A549 (cell line): ENCODE measurements around the gene NPAS1. TPM values are rescaled to one million over a fixed set of nuclear protein-coding genes. Genes with fewer than 3 reads are reported as not detected.
"Not testable (repeated sequence)": the region's sequence is repeated elsewhere in the genome, so short reads cannot be mapped to it uniquely, and the experiment has no call there.

ENCODE experiments used
- ATAC-seq, 2 experiments: fragments of 200-7000 bp in 1 of 2; fragments of >200 bp in 1 of 2; cut with Nextera tagmentation in 1 of 2; cut with Tn5 transposase in 1 of 2; 3 replicates each; pipeline versions ENCODE4 v1.8.0 to v1.9.1; 2018 to 2020; ENCODE audit warnings: mild to moderate bottlenecking in 1 of 2, moderate library complexity in 1 of 2
- CTCF ChIA-PET: fragments of 300-600 bp; sonication (Branson Sonifier 250); formaldehyde crosslinking; extraction: SDS; loops from one replicate; lab custom pipeline; 2021; ENCODE audit warnings: antibody characterized with exemption, inconsistent platforms; lab: Yijun Ruan, JAX
- POLR2A ChIA-PET: fragments of 350-600 bp; formaldehyde crosslinking; extraction: SDS; loops from one replicate; lab custom pipeline; 2021; ENCODE audit warnings: antibody characterized with exemption, inconsistent platforms; lab: Yijun Ruan, JAX
- DNase-seq, 2 experiments: peaks; one replicate each; pipeline versions ENCODE4 v3.0.0 to v3.0.0-alpha.2; 2011 to 2016; ENCODE audit warnings: low read depth in 1 of 2, low spot score in 1 of 2
- FAIRE-seq: peaks from 2 replicates; lab custom pipeline; 2011; peaks lifted over from hg19 to GRCh38; lab: Jason Lieb, UNC
- H3K27ac ChIP-seq, 2 experiments: fragments of >200 bp; sonication (Bioruptor Twin); formaldehyde crosslinking; 3 replicates each; pipeline ENCODE4 v1.5.1; 2016 to 2017
- H3K4me1 ChIP-seq: fragments of >200 bp; sonication (Bioruptor Twin); formaldehyde crosslinking; 3 replicates; pipeline ENCODE4 v1.6.1; 2016
- H3K4me2 ChIP-seq: fragments of >200 bp; sonication (Bioruptor Twin); formaldehyde crosslinking; 3 replicates; pipeline ENCODE4 v1.6.1; 2016
- H3K4me3 ChIP-seq: fragments of >200 bp; sonication (Bioruptor Twin); formaldehyde crosslinking; 3 replicates; pipeline ENCODE4 v1.5.1; 2016
- H3K9me3 ChIP-seq: fragments of >200 bp; sonication (Bioruptor Twin); formaldehyde crosslinking; 3 replicates; pipeline ENCODE4 v1.6.1; 2016
- CHD2 ChIP-seq: fragments of 150-350 bp; IDR thresholded peaks from 2 replicates; pipeline ENCODE4 v1.6.1; 2014; ENCODE audit warnings: low read length; ENCODE audit not compliant: partially characterized antibody
- ESRRA ChIP-seq: fragments of 150-350 bp; IDR thresholded peaks from 2 replicates; pipeline ENCODE4 v1.6.1; 2014; ENCODE audit warnings: mild to moderate bottlenecking, low read length, borderline replicate concordance
- FOXS1 ChIP-seq: fragments of 250-450 bp; sonication (Bioruptor Pico); IDR thresholded peaks from 2 replicates; pipeline ENCODE4 v1.5.0; 2020; ENCODE audit warnings: mild to moderate bottlenecking, moderate library complexity
- HOXB13 ChIP-seq: fragments of 250-450 bp; sonication (Bioruptor Pico); IDR thresholded peaks from 2 replicates; pipeline ENCODE4 v1.5.0; 2020; ENCODE audit warnings: low read depth, mild to moderate bottlenecking, moderate library complexity
- HOXB5 ChIP-seq: fragments of 250-450 bp; sonication (Bioruptor Pico); IDR thresholded peaks from 2 replicates; pipeline ENCODE4 v1.5.0; 2020; ENCODE audit warnings: mild to moderate bottlenecking, moderate library complexity
- KDM5A ChIP-seq: fragments of 200-600 bp; sonication (generic); IDR thresholded peaks from 2 replicates; pipeline ENCODE4 v1.6.1; 2016; ENCODE audit warnings: antibody characterized with exemption, mild to moderate bottlenecking
- MAZ ChIP-seq: fragments of 150-350 bp; IDR thresholded peaks from 2 replicates; pipeline ENCODE4 v1.6.1; 2014; ENCODE audit warnings: antibody characterized with exemption, low read depth, low read length, borderline replicate concordance
- MYC ChIP-seq: IDR thresholded peaks from 2 replicates; pipeline ENCODE4 v1.6.1; 2012; ENCODE audit warnings: mild to moderate bottlenecking, inconsistent platforms, low read length, improper control_type of control experiment, borderline replicate concordance
- RARB ChIP-seq: fragments of 250-450 bp; sonication (Bioruptor Pico); IDR thresholded peaks from 2 replicates; pipeline ENCODE4 v1.8.0; 2021; ENCODE audit warnings: mild to moderate bottlenecking, moderate library complexity
- RNF2 ChIP-seq: fragments of 200-600 bp; sonication (generic); IDR thresholded peaks from 2 replicates; pipeline ENCODE4 v1.6.1; 2016; ENCODE audit warnings: low read depth, mild to moderate bottlenecking, antibody characterized with exemption, moderate library complexity, borderline replicate concordance
- ZC3H11A ChIP-seq: fragments of 450-650 bp; IDR thresholded peaks from 2 replicates; pipeline ENCODE4 v1.6.1; 2014; ENCODE audit warnings: antibody characterized with exemption, mild to moderate bottlenecking
- WGBS: methylation state at CpG from one replicate; pipeline ENCODE4 v1.1.6; 2017; ENCODE audit errors: missing lambda C conversion rate; 5-methylcytosine and 5-hydroxymethylcytosine counted together
- polyA plus RNA-seq, 4 experiments: library from polyadenylated mRNA; depleted of rRNA in 3 of 4; stranded (reverse); fragments of >200 nt; fragmentation: RNase III in 1 of 4; extraction: RNeasy Plus Mini Kit Qiagen cat#74134 plus additional on column Dnase treatment in 1 of 4; gene quantifications; 2 replicates in 3 of 4; 3 replicates in 1 of 4; pipeline ENCODE4 v1.2.3, GENCODE V29; 2011 to 2017
- TF ChIP-seq, protein P1 (sequence below): fragments of 200-600 bp; sonication (generic); IDR thresholded peaks from 2 replicates; pipeline ENCODE4 v1.6.1; 2016; ENCODE audit warnings: antibody characterized with exemption, mild to moderate bottlenecking, moderate library complexity
- TF ChIP-seq, protein P2 (sequence below): IDR thresholded peaks from 2 replicates; pipeline ENCODE4 v1.6.1; 2012
- TF ChIP-seq, protein P3 (sequence below): fragments of >200 bp; sonication (Bioruptor Twin); formaldehyde crosslinking; IDR thresholded peaks from 3 replicates; pipeline ENCODE4 v1.6.1; 2016
- TF ChIP-seq, protein P4 (sequence below): IDR thresholded peaks from 2 replicates; pipeline ENCODE4 v1.6.1; 2012; ENCODE audit warnings: low read depth, borderline replicate concordance

NPAS1 gene
- polyA plus RNA-seq, 2 of the 4 experiments (the other 2 are of a cell fraction), result 1.5 to 2.3 TPM

DNA sequence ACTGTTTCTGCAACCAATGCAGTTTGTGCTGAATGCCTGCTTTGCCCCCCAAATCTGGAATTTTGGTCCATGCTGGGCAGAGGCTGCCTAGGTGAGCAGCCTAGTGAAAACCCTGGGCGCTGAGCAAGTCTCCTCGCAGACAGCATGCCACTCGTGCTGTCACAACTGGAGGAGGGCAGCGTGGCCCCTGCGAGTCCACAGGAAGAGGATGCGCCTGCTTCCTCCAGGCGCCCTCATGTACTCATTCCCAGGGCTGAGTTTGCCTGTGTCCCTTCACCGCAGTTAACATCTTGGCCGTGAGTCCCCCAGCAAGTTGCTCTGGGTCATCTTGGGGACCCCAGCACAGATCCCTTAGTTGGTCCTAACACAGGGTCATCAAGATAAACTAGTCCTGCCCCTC lies 55.0 kb downstream of the NPAS1 start (continued):
- TF ChIP-seq, protein P1, sequence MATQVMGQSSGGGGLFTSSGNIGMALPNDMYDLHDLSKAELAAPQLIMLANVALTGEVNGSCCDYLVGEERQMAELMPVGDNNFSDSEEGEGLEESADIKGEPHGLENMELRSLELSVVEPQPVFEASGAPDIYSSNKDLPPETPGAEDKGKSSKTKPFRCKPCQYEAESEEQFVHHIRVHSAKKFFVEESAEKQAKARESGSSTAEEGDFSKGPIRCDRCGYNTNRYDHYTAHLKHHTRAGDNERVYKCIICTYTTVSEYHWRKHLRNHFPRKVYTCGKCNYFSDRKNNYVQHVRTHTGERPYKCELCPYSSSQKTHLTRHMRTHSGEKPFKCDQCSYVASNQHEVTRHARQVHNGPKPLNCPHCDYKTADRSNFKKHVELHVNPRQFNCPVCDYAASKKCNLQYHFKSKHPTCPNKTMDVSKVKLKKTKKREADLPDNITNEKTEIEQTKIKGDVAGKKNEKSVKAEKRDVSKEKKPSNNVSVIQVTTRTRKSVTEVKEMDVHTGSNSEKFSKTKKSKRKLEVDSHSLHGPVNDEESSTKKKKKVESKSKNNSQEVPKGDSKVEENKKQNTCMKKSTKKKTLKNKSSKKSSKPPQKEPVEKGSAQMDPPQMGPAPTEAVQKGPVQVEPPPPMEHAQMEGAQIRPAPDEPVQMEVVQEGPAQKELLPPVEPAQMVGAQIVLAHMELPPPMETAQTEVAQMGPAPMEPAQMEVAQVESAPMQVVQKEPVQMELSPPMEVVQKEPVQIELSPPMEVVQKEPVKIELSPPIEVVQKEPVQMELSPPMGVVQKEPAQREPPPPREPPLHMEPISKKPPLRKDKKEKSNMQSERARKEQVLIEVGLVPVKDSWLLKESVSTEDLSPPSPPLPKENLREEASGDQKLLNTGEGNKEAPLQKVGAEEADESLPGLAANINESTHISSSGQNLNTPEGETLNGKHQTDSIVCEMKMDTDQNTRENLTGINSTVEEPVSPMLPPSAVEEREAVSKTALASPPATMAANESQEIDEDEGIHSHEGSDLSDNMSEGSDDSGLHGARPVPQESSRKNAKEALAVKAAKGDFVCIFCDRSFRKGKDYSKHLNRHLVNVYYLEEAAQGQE, result no peak

DNA sequence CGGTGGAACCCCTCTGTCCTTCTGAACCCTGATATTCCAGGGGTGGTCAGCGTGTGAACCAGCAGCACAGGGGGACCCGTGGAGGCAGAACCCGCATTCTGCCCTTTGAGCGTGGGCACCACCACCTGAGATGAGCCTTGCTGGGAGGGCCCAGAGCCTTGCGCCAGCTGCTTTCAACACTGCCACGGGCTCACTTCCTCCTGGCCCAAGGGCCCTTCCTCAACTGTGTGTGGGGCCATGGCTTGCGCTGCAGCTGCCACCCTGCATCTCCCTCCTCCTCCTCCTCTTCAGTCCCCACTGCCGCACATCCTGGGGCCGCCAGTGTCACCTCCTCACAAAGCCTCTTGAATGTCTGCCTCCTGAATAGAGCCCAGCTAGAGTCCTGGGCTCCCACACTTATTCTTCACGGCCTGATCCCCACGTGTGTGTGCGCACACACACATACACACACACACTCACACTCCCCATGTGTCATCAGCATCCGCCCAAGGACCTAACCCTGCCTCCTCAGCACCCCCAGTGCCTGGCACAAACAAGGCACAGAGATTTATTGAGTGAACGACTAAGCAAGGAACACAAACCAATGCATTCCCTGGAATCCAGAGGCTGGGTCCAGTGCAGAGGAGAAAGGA lies 55.7 kb downstream of the NPAS1 start:
- Histone ChIP-seq H3K9me3 (no peaks in the 10 kb centered on the region), H3K27ac (no peak overlapping the region), H3K4me3 (no peak overlapping the region), H3K4me2 (no peak overlapping the region), H3K4me1 (peaks cover 8% of the 10 kb centered on the region)
- ChIA-PET POLR2A (no interaction called here), CTCF (interaction anchor here (0.6 to 1.4 kb wide), 5 partner anchors 9 to 326 kb away, joined by 3 to 5 read pairs (median 3); no protein-coding TSS in a partner anchor)
- FAIRE-seq (no peak), DNase-seq (no peak), ATAC-seq (no peak)
- TF ChIP-seq, protein P2, sequence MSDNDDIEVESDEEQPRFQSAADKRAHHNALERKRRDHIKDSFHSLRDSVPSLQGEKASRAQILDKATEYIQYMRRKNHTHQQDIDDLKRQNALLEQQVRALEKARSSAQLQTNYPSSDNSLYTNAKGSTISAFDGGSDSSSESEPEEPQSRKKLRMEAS, result no peak
- TF ChIP-seq HOXB13 (CRISPR knock-in tag) (no peak), FOXS1 (no peak), KDM5A (no peak)
- 90% methylated on average over 15 of the region's 15 CpGs for WGBS

DNA sequence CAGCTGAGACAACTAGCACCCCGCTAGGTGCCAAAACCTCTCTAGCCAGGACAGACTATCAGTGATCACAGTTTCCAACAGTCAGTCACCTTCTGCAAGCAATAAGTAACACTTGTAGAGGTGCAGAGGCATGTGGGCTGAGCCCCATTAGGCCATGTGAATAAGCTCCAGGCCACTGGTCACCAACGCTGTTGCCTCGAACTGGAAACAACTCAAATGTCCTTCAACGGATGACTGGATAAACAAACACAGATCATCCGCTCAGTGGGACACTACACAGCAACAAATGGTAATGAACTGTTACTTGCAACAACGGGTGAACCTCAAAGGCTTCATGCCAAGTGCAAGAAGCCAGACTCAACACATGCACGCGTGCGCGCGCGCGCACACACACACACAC lies 56.3 kb downstream of the NPAS1 start:
- 80% methylated on average over 13 of the region's 13 CpGs for WGBS
- no peak for FAIRE-seq
- ChIA-PET POLR2A (no interaction called here), CTCF (interaction anchor here (0.7 to 1.4 kb wide), 4 partner anchors 8 to 172 kb away, joined by 3 to 4 read pairs (median 3); no protein-coding TSS in a partner anchor)
- Histone ChIP-seq H3K9me3 (no peaks in the 10 kb centered on the region), H3K4me3 (no peak overlapping the region), H3K4me1 (peaks cover 8% of the 10 kb centered on the region), H3K4me2 (no peak overlapping the region), H3K27ac (no peak overlapping the region)
- no peak for ATAC-seq
- no peak for DNase-seq
- TF ChIP-seq, protein P2, result no peak
- TF ChIP-seq ZC3H11A, result no peak
- no peak for TF ChIP-seq HOXB5 (CRISPR knock-in tag)
- TF ChIP-seq, protein P3, sequence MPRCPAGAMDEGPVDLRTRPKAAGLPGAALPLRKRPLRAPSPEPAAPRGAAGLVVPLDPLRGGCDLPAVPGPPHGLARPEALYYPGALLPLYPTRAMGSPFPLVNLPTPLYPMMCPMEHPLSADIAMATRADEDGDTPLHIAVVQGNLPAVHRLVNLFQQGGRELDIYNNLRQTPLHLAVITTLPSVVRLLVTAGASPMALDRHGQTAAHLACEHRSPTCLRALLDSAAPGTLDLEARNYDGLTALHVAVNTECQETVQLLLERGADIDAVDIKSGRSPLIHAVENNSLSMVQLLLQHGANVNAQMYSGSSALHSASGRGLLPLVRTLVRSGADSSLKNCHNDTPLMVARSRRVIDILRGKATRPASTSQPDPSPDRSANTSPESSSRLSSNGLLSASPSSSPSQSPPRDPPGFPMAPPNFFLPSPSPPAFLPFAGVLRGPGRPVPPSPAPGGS, result no peak
- no peak for TF ChIP-seq MAZ
- no peak for TF ChIP-seq RNF2
- no peak for TF ChIP-seq RARB (CRISPR knock-in tag)
- no peak for TF ChIP-seq ESRRA
- TF ChIP-seq, protein P4, sequence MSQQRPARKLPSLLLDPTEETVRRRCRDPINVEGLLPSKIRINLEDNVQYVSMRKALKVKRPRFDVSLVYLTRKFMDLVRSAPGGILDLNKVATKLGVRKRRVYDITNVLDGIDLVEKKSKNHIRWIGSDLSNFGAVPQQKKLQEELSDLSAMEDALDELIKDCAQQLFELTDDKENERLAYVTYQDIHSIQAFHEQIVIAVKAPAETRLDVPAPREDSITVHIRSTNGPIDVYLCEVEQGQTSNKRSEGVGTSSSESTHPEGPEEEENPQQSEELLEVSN, result no peak
- TF ChIP-seq MYC, result no peak
- TF ChIP-seq CHD2, result no peak

DNA sequence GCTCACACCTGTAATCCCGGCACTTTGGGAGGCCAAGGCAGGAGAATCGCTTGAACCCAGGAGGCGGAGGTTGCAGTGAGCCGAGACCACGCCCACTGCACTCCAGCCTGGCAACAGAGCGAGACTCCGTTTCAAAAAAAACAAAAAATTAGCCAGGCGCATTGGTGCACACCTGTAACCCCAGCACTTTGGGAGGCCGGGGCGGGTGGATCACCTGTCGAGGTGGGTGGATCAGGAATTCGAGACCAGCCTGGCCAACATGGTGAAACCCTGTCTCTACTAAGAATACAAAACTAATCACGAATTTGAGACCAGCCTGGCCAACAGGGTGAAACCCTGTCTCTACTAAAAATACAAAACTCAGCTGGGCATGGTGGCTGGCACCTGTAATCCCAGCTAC lies 58.7 kb downstream of the NPAS1 start:
- FAIRE-seq, H3K27ac ChIP-seq, H3K4me1 ChIP-seq, ATAC-seq, DNase-seq, H3K4me3 ChIP-seq, H3K4me2 ChIP-seq, POLR2A ChIA-PET, H3K9me3 ChIP-seq: not testable (repeated sequence)
- 94% methylated on average over 13 of the region's 13 CpGs for WGBS
- CTCF ChIA-PET, result interaction anchor here (0.7 to 4.8 kb wide), 19 partner anchors 10 to 166 kb away, joined by 3 to 72 read pairs (median 8); partner anchors contain the start of genes SAE1 and ZC3H4
